ENCODE data around the gene DCTN3. TPM values are rescaled to one million over a fixed set of nuclear protein-coding genes. Genes with fewer than 3 reads are reported as not detected.
"Not testable (repeated sequence)": the region's sequence is repeated elsewhere in the genome, so short reads cannot be mapped to it uniquely, and the experiment has no call there.

Gene DCTN3
- total and polyA plus RNA-seq, 2 donors: 34.2 to 117 TPM

GRCh38 chr9:34653151-34654072 is 33.1 kb upstream of the DCTN3 start:
- no peaks in the 10 kb centered on the region for H3K4me1 ChIP-seq (ENCODE audit: insufficient read depth)
- no peak overlapping the region for H3K4me3 ChIP-seq (ENCODE audit: low read depth, low read length)
- DNase-seq (ENCODE audit: extremely low spot score): peak; percentile 74
- 29% methylated on average over 11 of the region's 11 CpGs for WGBS
- peak overlapping the region; percentile 41 for H3K27ac ChIP-seq (ENCODE audit: low read depth)
- no peaks in the 10 kb centered on the region for H3K36me3 ChIP-seq (ENCODE audit: insufficient read depth)

DNA sequence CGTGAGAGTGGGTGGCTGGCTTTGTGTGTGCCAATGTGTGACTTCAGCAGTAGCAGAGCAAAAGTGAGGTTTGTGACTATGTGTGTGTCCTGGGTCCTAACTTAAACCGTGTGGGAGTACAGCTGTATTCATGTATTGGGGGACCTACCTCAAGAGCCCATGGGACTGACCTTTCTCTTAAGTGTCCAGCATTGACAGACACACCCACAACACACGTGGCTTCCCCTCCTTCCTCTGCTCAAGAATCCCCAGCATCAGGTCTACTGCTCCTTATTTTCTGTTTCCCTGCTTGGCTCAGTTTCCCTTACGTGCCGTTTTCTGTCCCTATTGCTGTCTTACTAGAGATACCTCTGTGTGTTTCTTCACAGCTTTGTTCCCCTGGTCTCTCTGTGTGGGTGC is 32.3 kb upstream of the DCTN3 start:
- no peaks in the 10 kb centered on the region for H3K36me3 ChIP-seq (ENCODE audit: insufficient read depth)
- WGBS: 14% methylated on average over 5 of the region's 5 CpGs
- no peaks in the 10 kb centered on the region for H3K4me1 ChIP-seq (ENCODE audit: insufficient read depth)
- no peak for DNase-seq (ENCODE audit: extremely low spot score)
- H3K4me3 ChIP-seq (ENCODE audit: low read depth, low read length): peak overlapping the region; percentile 9
- H3K27ac ChIP-seq (ENCODE audit: low read depth): no peak overlapping the region

DNA sequence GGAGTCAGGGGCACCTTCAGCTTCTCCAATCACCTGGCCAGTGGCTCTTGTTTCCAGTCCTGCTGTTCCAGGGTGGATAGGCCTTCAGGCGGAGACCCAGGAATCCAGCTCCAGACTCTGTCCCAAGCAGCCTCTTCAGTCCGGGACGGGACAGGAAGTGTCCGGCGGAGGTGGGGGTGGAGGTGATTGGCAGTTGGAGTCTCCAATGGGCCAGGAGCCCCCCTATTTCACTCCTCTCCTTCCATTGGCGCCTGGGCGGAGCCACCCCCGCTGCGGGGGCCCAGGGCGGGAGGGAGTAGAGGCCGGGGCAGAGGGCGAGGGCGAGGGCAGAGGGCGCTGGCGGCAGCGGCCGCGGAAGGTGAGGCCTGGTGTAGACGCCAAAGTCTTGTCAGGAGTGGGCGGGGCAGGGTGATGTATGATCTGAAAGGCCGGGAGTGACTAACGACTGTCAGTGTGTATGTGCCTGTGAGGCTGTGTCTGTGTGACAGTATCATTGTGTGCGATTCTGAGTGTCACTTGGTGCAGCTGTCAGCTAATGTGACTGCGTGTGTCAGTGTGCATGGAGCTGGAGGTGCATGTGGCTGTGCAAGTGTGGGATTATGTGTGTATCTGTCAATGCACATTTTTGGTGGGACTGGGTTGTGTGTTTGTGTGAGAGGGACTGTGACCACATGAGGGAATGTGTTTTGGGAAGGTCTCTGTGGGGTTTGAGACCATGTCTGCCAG is 31.7 kb upstream of the DCTN3 start, which contains the start of gene IL11RA:
Gene IL11RA (plus strand): TSS at position 310 of the 726 bp plus-strand sequence. CDS start 3,033 bp downstream, outside the sequence.
- WGBS: 3% methylated on average over 24 of the region's 24 CpGs
- H3K4me3 ChIP-seq (ENCODE audit: low read depth, low read length): peak within 1 kb of the TSS; percentile 9
- H3K36me3 ChIP-seq (ENCODE audit: insufficient read depth): no peaks in the 10 kb centered on the region
- peak within 1 kb of the TSS; percentile 11 for H3K27ac ChIP-seq (ENCODE audit: low read depth)
- peaks cover 2% of the 10 kb centered on the region for H3K4me1 ChIP-seq (ENCODE audit: insufficient read depth)
- no peak for DNase-seq (ENCODE audit: extremely low spot score)

DNA sequence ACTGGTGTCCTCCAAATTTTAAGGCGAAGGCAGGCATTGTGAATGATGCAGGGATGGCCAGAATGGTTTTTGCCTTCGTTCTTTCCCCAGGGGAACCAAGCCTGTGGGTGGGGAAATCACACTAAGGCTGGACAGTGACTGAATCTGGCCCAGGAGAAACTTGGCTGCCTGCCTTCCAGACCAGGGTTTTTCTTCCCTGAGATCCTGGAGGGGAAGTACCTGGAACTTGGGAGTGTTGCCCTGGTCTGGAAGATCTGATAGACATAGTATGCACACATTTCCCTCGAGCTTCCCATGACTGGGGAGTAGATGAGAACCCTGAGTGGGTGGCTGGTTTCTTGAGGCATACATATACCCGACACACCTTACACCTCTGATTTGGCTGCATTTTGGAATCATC is 31.0 kb upstream of the DCTN3 start:
- no peak for DNase-seq (ENCODE audit: extremely low spot score)
- WGBS: 37% methylated on average over 4 of the region's 4 CpGs
- H3K36me3 ChIP-seq (ENCODE audit: insufficient read depth): no peaks in the 10 kb centered on the region
- peak overlapping the region; percentile 3 for H3K4me3 ChIP-seq (ENCODE audit: low read depth, low read length)
- H3K27ac ChIP-seq (ENCODE audit: low read depth): peak overlapping the region; percentile 11
- peaks cover 2% of the 10 kb centered on the region for H3K4me1 ChIP-seq (ENCODE audit: insufficient read depth)

GRCh38 chr9:34650816-34651215 is 30.5 kb upstream of the DCTN3 start:
- H3K4me1 ChIP-seq (ENCODE audit: insufficient read depth): peaks cover 2% of the 10 kb centered on the region
- no peak overlapping the region for H3K4me3 ChIP-seq (ENCODE audit: low read depth, low read length)
- no peak overlapping the region for H3K27ac ChIP-seq (ENCODE audit: low read depth)
- H3K36me3 ChIP-seq (ENCODE audit: insufficient read depth): no peaks in the 10 kb centered on the region
- DNase-seq (ENCODE audit: extremely low spot score): no peak
- 55% methylated on average over 5 of the region's 5 CpGs for WGBS

DNA sequence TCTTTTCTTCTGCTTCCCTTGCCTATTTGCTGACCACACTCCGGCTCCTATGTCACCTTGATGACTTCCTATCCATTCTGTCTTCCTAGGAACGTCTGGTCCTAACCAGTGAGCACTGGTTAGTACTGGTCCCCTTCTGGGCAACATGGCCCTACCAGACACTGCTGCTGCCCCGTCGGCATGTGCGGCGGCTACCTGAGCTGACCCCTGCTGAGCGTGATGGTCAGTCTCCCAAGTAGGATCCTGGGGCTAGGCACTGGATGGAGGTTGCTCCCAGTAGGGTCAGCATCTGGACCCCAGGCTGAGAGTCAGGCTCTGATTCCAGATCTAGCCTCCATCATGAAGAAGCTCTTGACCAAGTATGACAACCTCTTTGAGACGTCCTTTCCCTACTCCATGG is 28.4 kb upstream of the DCTN3 start:
- WGBS: 92% methylated on average over 8 of the region's 8 CpGs

DNA sequence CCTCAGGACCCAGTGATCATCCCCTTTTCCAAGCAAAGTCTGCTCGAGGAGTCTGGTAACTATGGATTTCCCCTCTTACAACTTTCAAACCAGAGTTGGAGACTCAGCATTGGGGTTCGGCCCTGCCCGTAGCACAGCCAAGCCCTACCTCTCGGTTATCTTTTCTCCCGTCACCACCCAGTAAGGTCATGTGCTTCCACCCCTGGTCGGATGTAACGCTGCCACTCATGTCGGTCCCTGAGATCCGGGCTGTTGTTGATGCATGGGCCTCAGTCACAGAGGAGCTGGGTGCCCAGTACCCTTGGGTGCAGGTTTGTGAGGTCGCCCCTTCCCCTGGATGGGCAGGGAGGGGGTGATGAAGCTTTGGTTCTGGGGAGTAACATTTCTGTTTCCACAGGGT is 27.4 kb upstream of the DCTN3 start:
- Histone ChIP-seq H3K4me3 (ENCODE audit: low read depth, low read length) (peak overlapping the region; percentile 59), H3K4me1 (ENCODE audit: insufficient read depth) (peaks cover 2% of the 10 kb centered on the region), H3K27ac (ENCODE audit: low read depth) (no peak overlapping the region), H3K36me3 (ENCODE audit: insufficient read depth) (no peaks in the 10 kb centered on the region)
- DNase-seq (ENCODE audit: extremely low spot score): no peak
- 57% methylated on average over 10 of the region's 10 CpGs for WGBS

More for the DNA sequence above, 28.4 kb upstream of the DCTN3 start:
- no peak overlapping the region for H3K27ac ChIP-seq (ENCODE audit: low read depth)
- H3K36me3 ChIP-seq (ENCODE audit: insufficient read depth): no peaks in the 10 kb centered on the region
- no peak for DNase-seq (ENCODE audit: extremely low spot score)
- H3K4me1 ChIP-seq (ENCODE audit: insufficient read depth): peaks cover 2% of the 10 kb centered on the region
- no peak overlapping the region for H3K4me3 ChIP-seq (ENCODE audit: low read depth, low read length)

- peak overlapping the region; percentile 62 for H3K27ac ChIP-seq (ENCODE audit: low read depth)
- H3K4me1 ChIP-seq (ENCODE audit: insufficient read depth): peaks cover 2% of the 10 kb centered on the region
- H3K4me3 ChIP-seq (ENCODE audit: low read depth, low read length): peak overlapping the region; percentile 59
- no peaks in the 10 kb centered on the region for H3K36me3 ChIP-seq (ENCODE audit: insufficient read depth)
- 5% methylated on average over 8 of the region's 8 CpGs for WGBS
- no peak for DNase-seq (ENCODE audit: extremely low spot score)
These were observed 26.7 kb upstream of the DCTN3 start for GRCh38 chr9:34647084-34647403.

- Histone ChIP-seq H3K4me1 (ENCODE audit: insufficient read depth) (peaks cover 2% of the 10 kb centered on the region), H3K4me3 (ENCODE audit: low read depth, low read length) (peak within 1 kb of the TSS; percentile 59), H3K36me3 (ENCODE audit: insufficient read depth) (no peaks in the 10 kb centered on the region), H3K27ac (ENCODE audit: low read depth) (peak within 1 kb of the TSS; percentile 62)
- peak; percentile 80 for DNase-seq (ENCODE audit: extremely low spot score)
- WGBS: 5% methylated on average over 43 of the region's 43 CpGs
These were observed 26.2 kb upstream of the DCTN3 start, which contains the start of gene GALT for GRCh38 chr9:34646211-34647083. Gene GALT, plus strand, starts transcription at chr9:34646675. Its CDS starts 30 bp downstream, at chr9:34646705.

- H3K4me3 ChIP-seq (ENCODE audit: low read depth, low read length): no peak overlapping the region
- no peak for DNase-seq (ENCODE audit: extremely low spot score)
- H3K36me3 ChIP-seq (ENCODE audit: insufficient read depth): no peaks in the 10 kb centered on the region
- peaks cover 2% of the 10 kb centered on the region for H3K4me1 ChIP-seq (ENCODE audit: insufficient read depth)
- no peak overlapping the region for H3K27ac ChIP-seq (ENCODE audit: low read depth)
These were observed 24.5 kb upstream of the DCTN3 start for GRCh38 chr9:34644766-34645314.

- DNase-seq (ENCODE audit: extremely low spot score): no peak
- no peaks in the 10 kb centered on the region for H3K36me3 ChIP-seq (ENCODE audit: insufficient read depth)
- 98% methylated on average over 1 of the region's 1 CpG for WGBS
- H3K4me3 ChIP-seq (ENCODE audit: low read depth, low read length): no peak overlapping the region
- no peak overlapping the region for H3K27ac ChIP-seq (ENCODE audit: low read depth)
- H3K4me1 ChIP-seq (ENCODE audit: insufficient read depth): peaks cover 2% of the 10 kb centered on the region
These were observed 22.4 kb upstream of the DCTN3 start for GRCh38 chr9:34642679-34643078.

DNA sequence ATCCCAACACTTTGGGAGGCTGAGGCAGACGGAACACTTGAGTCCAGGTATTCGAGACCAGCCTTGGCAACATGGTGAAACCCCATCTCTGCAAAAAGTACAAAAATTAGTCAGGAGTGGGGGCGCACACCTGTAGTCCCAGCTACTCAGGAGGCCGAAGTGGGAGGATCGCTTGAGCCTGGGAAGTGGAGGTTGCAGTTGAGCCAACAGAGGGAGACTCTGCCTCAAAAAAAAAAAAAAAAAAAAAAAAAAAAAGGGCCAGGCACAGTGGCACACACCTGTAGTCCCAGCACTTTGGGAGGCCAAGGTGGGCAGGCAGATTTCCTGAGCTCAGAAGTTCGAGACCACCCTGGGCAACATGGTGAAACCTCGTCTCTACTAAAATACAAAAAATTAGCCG is 19.0 kb upstream of the DCTN3 start:
- H3K4me1 ChIP-seq (ENCODE audit: insufficient read depth); H3K4me3 ChIP-seq (ENCODE audit: low read depth, low read length); H3K36me3 ChIP-seq (ENCODE audit: insufficient read depth); DNase-seq (ENCODE audit: extremely low spot score); H3K27ac ChIP-seq (ENCODE audit: low read depth): not testable (repeated sequence)
- WGBS: 83% methylated on average over 8 of the region's 8 CpGs

DNA sequence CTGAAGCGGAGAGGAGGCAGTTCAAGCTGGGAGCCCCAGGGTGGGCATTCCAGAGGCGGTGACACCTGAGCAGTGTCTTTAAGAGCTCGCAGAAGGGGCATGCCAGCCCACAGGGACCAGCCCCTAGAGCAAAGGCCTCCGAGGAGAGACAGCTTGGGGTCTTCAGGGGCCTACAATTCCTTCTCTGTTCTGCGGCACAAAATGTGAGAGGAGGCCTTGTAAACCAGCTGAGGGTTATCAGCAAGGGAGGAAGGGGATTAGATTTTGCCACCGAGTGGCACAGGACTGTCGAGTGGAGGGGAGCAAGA is 17.8 kb upstream of the DCTN3 start:
- H3K27ac ChIP-seq (ENCODE audit: low read depth): no peak overlapping the region
- H3K4me1 ChIP-seq (ENCODE audit: insufficient read depth): no peaks in the 10 kb centered on the region
- no peak for DNase-seq (ENCODE audit: extremely low spot score)
- H3K4me3 ChIP-seq (ENCODE audit: low read depth, low read length): peak overlapping the region; percentile 52
- 14% methylated on average over 7 of the region's 7 CpGs for WGBS
- no peaks in the 10 kb centered on the region for H3K36me3 ChIP-seq (ENCODE audit: insufficient read depth)
